Stimulated activated CD8-positive, alpha-beta memory T cell treated with anti-CD3 and anti-CD28 coated beads, Interleukin-4, amount 100 ng/mL, for 1 hour (primary cell): Measurements from ENCODE around the gene ATP13A3.
"Not testable (repeated sequence)": the region's sequence is repeated elsewhere in the genome, so short reads cannot be mapped to it uniquely, and the experiment has no call there.

Source experiments
- DNase-seq, 2 donors: peaks; one replicate each; pipeline ENCODE4 v3.0.0-alpha.2; 2020; ENCODE audit warnings: low read depth in 2 of 2, low spot score in 1 of 2

Gene ATP13A3

GRCh38 chr3:194486540-194487288 is at the start of gene ATP13A3:
Gene ATP13A3, minus strand, starts transcription at chr3:194487002. Its CDS starts 24,812 bp downstream, at chr3:194462190.
- DNase-seq = peak; percentile 77 to 79

DNA sequence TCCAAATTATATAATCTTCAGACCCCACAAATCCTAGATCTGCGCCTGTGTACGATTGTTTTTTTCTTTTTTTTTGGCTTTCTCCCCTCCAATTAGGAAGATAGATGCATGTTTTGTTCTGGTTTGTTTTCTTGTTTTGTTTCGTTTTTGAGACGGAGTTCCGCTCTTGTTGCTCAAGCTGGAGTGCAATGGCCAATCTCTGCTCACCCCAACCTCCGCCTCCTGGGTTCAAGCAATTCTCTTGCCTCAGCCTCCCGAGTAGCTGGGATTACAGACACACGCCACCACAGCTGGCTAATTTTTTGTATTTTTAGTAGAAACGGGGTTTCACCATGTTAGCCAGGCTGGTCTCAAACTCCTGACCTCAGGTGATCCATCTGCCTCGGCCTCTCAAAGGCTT is 48.4 kb upstream of the ATP13A3 start:
- DNase-seq = not testable (repeated sequence)

- DNase-seq = no peak
These were observed 47.4 kb upstream of the ATP13A3 start for GRCh38 chr3:194534243-194534642.

DNA sequence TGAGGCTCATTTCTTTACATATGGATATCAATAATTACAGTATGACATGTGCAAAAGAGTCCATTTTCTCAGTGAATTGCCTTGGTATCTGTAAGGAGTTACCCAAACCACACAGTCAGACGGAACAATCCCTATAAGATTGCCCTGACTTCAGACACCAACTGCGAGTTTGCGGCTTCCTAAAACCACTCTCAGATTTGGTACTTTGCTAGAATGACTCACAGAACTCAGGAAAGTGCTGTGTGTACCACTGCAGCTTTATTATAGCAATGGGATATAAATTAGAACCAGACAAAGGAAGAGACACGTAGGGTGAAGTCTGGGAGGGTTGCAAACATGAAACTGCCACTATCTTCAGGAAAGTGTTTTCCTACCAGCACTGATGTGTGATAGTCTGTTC is 45.8 kb upstream of the ATP13A3 start:
- no peak for DNase-seq

DNA sequence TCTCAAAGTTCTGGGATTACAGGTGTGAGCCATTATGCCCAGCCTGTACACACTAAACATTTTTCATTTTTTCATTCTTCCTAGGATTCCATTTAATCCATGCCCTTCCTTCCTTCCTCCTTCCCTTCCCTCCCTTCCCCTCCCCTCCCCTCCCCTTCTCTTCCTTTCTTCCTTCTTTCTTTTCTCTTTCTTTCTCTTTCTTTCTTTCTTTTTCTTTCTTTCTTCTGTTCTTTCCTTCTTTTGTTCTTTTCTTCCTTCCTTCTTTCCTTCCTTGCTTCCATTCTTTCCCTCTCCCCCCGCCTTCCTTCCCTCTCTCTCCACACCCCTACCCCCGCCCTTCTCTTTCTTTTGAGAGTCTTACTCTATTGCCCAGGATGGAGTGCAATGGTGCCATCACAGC is 40.9 kb upstream of the ATP13A3 start:
- DNase-seq = no peak

GRCh38 chr3:194526164-194526563 is 39.4 kb upstream of the ATP13A3 start:
- DNase-seq = no peak

- no peak for DNase-seq
These were observed 35.8 kb upstream of the ATP13A3 start for GRCh38 chr3:194522579-194523046.

- no peak for DNase-seq
These were observed 34.9 kb upstream of the ATP13A3 start for GRCh38 chr3:194521510-194522260.

DNA sequence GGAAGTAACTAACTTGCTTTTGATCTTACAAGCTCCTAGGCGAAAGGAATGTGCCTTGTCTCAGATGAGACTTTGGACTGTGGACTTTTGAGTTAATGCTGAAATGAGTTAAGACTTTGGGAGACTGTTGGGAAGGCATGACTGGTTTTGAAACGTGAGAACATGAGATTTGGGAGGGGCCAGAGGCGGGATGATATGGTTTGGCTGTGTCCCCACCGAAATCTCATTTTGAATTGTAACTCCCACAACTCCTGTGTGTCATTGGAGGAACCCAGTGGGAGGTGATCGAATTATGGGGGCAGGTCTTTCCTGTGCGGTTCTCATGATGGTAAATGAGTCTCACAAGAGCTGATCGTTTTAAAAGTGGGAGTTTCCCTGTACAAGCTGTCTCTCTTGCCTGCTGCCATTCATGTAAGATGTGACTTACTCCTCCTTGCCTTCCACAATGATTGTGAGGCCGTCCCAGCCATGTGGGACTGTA is 33.9 kb upstream of the ATP13A3 start:
- not testable (repeated sequence) for DNase-seq

GRCh38 chr3:194520201-194520600 is 33.4 kb upstream of the ATP13A3 start:
- not testable (repeated sequence) for DNase-seq

DNA sequence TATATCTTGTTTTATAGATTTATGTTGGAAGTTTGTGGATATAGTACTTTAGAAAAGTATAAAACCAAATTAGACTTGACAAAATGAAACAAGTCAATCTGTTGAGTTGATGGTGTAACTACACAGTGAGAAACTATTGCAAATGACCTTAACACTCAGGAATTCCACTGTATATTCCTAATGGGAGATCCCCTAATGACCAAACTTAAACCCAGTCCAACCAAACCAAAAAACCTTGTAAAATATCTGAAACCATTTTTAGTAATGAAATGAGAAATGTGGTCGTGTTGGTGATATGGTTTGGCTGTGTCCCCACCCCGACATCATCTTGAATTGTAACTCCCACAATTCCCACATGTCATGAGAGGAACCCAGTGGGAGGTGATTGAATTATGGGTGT is 31.9 kb upstream of the ATP13A3 start:
- no peak for DNase-seq

- no peak for DNase-seq
These were observed 30.5 kb upstream of the ATP13A3 start for GRCh38 chr3:194517333-194517732.

GRCh38 chr3:194514626-194515025 is 27.8 kb upstream of the ATP13A3 start:
- DNase-seq = no peak

- no peak for DNase-seq
These were observed 26.2 kb upstream of the ATP13A3 start for GRCh38 chr3:194512895-194513601.

DNA sequence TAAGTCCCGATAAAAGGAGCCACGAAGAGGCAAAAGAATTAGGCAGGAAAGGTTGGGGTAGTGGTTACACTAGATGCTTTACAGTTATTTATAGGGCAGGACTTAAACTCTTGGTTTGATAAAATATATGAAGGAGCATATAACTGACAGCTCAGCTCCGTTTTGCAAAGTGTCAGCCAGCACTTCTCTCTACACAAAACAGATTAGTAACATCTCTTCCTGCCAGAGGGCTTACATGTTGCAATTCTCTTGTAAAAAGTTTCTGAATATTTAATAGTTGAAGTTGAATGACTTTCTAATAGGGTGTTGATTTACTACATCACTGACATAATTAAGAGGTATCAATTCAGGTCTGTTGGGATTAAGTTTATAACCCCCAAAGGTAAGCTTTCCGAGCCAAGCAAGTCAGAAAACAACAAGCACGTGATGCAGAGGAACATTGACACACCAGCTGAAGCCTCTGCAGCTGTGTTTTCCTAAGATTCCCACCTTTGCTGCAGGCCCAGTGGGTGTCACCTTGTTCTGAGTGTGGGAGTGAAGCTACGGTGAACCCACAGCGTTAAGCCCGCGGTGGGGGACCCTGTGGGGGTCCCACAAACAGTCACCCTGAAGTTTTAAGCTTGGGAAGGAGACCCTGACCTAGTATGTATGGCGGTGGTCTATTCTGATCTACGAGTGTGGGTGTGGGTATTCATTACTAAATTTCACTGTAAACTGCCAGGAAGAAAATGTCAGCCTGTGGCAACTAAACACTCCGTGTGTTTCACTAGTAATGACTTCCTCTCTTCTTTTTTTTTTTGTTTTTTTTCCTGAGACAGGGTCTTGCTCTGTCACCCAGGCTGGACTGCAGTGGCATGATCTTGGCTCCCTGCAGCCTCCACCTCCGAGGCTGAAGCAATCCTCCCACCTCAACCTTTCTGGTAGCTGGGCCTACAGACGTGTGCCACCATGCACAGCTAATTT is 22.0 kb upstream of the ATP13A3 start:
- DNase-seq = no peak

GRCh38 chr3:194507571-194507970 is 20.8 kb upstream of the ATP13A3 start:
- no peak for DNase-seq

- no peak for DNase-seq
These were observed 19.1 kb upstream of the ATP13A3 start for GRCh38 chr3:194505791-194506415.

GRCh38 chr3:194504861-194505260 is 18.1 kb upstream of the ATP13A3 start:
- no peak for DNase-seq

DNA sequence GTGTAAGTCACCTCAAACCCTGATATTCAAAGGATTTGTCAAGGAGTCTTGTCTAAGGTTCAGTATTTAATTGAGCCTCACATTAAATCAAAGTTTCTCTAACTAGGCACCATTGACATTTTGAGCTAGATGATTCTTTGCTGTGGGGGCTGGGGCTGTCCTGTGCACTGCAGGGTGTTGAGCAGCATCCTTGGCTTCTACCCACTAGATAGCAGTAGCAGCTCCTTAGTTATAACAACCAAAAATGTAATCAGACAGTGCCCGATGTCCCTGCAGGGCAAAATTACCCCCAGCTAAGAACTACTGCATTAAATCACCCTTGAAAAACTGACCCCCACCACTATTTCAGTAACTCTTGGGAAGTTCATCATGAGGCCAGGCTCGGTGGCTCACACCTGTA is 17.3 kb upstream of the ATP13A3 start:
- DNase-seq = no peak

- DNase-seq = no peak
These were observed 16.3 kb upstream of the ATP13A3 start for GRCh38 chr3:194503081-194503531.
